ENCODE data around the gene SNX20.
A peak's percentile ranks its signal among the peaks of the same experiment; 100 is the strongest.

SNX20 gene

DNA sequence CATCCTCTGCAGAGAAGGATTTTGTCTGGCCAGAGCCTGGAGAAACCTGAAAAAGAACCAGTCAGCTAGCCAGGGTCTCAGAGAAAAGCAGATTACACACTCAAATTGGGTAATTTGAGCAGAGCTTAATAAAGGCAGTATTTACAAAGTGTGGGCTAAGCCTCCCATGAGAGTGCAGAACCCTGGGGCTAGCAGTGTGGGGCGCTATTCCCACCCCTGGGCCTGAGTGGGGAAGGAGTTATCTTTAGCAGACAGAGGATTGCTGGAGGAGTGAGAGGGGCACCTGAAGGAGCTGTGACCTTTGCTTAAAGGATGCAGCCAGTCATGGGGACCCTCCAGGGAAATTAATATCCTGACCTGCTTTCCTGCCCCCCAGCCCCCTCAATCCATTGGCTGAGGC lies 46.2 kb downstream of the SNX20 start:
- no peak for DNase-seq (ENCODE audit: low spot score)

DNA sequence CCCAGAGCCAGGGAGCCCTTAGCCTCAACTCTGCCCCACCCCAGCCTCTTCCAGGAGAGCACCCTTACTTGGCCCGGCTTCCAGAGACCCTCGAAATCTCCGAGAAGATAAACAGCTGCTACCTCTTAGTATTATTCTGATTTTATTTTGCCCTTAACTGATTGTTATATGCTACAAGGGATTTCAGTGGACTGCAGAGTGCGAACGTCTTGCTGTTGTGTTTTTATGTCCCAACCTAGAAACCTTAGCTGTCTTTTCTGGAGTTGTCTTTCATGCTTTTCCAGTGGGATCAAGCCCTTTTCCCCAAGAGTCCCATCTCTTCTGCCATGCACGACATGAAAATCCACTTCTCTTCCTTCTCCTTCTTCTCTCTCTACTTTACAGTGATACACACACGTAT lies 47.0 kb downstream of the SNX20 start:
- no peak for DNase-seq (ENCODE audit: low spot score)

DNA sequence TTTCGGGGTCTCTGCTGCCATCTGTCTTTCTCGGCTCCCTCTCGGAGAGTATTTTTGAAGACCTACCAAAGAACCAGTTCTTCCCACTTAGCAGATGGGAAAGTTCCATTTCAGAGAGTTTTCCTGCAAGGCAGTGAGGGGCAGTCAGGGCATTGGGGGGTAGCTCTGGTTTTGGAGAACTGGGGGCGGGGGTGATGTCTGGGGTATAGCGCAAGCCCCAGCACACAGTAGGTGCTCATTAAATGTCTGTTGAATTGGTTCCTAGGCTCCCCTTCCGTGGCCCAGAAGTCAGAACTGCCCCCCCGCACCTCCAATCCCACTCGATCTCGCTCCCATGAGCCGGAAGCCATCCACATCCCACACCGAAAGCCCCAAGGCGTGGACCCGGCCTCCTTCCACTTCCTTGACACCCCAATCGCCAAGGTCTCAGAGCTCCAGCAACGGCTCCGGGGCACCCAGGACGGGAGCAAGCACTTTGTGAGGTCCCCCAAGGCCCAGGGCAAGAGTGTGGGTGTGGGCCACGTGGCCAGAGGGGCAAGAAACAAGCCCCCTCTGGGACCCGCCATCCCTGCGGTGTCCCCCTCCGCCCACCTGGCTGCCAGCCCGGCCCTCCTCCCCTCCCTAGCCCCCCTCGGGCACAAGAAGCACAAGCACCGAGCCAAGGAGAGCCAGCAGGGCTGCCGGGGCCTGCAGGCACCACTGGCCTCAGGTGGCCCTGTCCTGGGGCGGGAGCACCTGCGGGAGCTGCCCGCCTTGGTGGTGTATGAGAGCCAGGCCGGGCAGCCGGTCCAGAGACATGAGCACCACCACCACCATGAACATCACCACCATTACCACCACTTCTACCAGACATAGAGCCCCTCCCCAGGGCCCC lies 47.9 kb downstream of the SNX20 start:
- no peak for DNase-seq (ENCODE audit: low spot score)

- DNase-seq (ENCODE audit: low spot score), result no peak
Observed at GRCh38 chr16:50631985-50632576, 49.0 kb downstream of the SNX20 start.

- no peak for DNase-seq (ENCODE audit: low spot score)
Observed at GRCh38 chr16:50631249-50631984, 49.7 kb downstream of the SNX20 start.

DNA sequence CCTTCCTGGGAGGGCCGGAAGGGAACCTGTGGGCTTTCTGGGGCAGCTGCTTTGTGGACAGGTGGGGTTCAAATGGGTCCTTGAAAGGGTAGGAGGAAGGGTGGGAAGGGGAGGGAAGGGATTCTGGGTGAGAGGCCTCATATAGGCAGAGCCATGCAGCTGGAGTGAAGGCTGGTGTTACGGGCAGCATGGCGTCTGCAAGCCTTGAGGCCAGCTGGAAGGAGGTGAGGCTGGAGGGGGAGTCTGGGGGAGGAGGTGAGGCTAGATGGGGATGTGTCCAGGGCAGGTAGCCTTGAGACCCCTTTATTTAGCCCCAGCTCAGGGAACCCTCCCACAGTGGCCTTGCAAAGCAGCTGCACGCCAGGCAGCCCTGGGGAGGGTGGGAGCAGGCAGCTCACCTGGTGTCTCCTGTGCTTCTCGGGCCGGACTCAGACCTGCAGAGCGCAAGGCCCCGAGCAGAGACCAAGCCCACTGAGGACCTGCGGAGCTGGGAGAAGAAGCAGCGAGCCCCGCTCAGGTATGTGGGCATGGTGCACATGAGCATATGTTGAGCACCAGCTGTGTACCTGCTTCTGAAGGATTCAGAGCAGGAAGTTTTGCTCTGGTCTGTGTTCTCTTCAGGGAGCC lies 50.6 kb downstream of the SNX20 start:
- no peak for DNase-seq (ENCODE audit: low spot score)

DNA sequence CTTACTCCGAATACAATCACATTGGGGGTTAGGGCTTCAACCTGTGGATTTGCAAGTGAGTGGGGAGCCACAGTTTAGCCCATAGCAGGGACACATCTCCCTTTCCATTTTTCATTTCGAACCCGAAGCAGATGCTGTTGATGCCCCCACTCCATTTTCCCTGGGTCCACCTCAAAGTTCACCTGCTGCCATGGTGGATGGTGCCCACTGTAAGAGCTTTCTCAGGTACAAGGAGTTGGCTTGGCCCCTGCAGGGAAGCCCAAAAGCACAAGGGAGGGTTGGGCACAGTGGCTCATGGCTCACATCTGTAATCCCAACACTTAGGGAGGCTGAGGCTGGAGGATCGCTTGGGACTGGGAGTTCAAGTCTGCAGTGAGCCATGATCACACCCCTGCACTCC lies 51.8 kb downstream of the SNX20 start:
- no peak for DNase-seq (ENCODE audit: low spot score)

DNA sequence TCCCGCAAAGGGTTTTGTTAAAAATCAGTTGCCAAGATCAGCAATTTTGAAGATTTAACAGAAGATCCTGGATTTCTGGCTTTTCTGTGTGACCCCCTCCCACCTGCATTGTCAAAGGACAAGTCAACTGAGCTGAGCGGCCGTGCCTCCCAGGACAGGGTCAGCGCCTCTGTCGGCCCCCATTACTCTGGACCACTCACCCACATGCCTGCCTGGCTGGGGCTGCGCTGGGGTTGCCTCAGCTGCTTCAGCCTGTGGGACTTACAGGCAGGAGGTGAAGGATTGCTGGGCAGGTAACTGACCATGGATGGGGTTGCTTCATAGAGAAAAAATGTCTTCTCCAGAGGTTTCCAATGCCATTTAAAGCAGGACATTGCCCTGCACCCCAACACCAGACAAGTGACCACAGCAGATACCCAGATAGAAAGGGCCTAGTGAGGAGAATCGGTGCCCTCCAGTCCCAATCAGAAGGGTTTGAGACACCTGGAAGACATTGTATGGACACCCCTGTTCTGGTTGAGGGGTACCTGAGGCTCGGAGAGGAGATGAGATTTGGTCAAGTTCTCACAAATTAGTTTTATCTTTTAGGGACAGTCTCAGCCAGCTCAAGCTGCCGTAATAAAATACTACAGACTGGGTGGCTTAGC lies 52.8 kb downstream of the SNX20 start:
- no peak for DNase-seq (ENCODE audit: low spot score)

- DNase-seq (ENCODE audit: low spot score), result peak; percentile 36
Observed at GRCh38 chr16:50627419-50627818, 53.7 kb downstream of the SNX20 start.

DNA sequence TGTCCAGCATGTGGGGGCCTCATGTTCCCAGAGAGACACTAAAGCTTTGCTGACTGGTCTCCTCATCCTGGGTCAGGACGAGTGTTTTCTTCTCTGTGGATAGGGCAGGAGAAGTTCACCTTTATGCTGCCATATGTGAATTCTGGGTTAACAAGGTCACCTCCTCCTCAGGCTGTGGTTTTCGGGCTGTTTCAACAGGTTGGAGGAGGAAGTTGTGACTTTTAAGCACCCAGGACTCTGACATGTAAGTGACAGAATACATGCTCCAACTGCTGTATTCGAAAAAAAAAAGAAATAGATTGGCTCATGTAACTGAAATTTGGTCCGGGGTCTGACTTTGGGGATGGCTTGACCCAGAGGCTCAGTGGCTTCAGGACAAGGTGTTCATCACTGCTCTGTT lies 54.2 kb downstream of the SNX20 start:
- DNase-seq (ENCODE audit: low spot score), result no peak

DNA sequence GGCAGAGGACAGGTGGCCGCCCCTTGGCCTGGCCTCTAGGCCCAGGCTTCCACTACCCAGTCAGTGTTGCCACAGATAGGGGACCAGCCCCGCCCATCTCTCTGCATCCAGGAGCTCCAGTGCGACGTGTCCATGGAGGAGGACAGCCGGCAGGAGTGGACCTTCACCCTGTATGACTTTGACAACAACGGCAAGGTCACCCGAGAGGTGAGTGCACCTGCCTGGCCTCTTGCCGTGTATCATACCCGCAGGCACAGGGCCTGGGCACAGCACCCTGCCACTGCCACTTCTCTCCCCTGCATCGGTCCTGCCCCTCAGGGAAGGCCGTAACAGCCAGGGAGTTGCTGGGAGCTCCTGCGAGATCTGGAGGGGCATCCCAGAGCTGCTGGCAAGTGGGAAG lies 55.7 kb downstream of the SNX20 start:
- no peak for DNase-seq (ENCODE audit: low spot score)

- DNase-seq (ENCODE audit: low spot score), result no peak
Observed at GRCh38 chr16:50624449-50624970, 56.6 kb downstream of the SNX20 start.

- DNase-seq (ENCODE audit: low spot score), result no peak
Observed at GRCh38 chr16:50622643-50623369, 58.3 kb downstream of the SNX20 start.

DNA sequence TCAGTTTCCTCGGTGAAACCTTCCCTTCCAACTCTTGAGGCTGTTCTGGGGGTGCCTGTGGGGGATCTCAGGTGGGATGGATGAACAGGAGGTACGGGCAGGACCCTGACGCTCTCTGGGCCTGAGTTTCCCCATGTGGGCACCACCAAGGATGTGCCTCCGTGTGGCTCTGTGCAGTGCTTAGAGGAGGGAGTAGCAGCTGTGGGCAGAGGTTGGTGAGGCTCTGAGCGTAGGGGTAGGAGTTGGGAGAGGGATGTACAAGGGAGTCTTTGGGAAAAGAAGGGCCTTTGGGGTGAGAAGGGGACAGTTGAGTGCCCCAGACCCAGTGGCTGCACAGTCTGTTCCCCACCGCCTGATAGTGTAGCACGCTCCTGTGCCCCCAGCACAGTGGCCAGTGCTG lies 59.1 kb downstream of the SNX20 start:
- no peak for DNase-seq (ENCODE audit: low spot score)
